H9 (cell line): ENCODE measurements around the gene ANP32A. TPM values are rescaled to one million over a fixed set of nuclear protein-coding genes. Genes with fewer than 3 reads are reported as not detected.

Source experiments
- DNase-seq: peaks from one replicate; pipeline ENCODE4 v3.0.0-alpha.2; 2017
- H2AFZ ChIP-seq: one replicate; pipeline ENCODE4 v1.6.1; 2013; ENCODE audit warnings: mild to moderate bottlenecking, low read length, control low read depth, moderate library complexity
- H2AK5ac ChIP-seq: 2 replicates; pipeline ENCODE4 v1.6.1; 2013; ENCODE audit warnings: low read length, control low read depth, mixed read lengths; ENCODE audit not compliant: insufficient read length
- H2BK120ac ChIP-seq: one replicate; pipeline ENCODE4 v1.6.1; 2013; ENCODE audit warnings: low read depth, mild to moderate bottlenecking, low read length, control low read depth, inconsistent platforms; ENCODE audit not compliant: poor library complexity, severe bottlenecking
- H2BK12ac ChIP-seq: 2 replicates; pipeline ENCODE4 v1.6.1; 2013; ENCODE audit warnings: low read length, control low read depth, mixed read lengths, low read depth; ENCODE audit not compliant: insufficient read length
- H2BK15ac ChIP-seq: 2 replicates; pipeline ENCODE4 v1.6.1; 2013; ENCODE audit warnings: low read depth, low read length, control low read depth
- H2BK20ac ChIP-seq: one replicate; pipeline ENCODE4 v1.6.1; 2013; ENCODE audit warnings: low read depth, mild to moderate bottlenecking, low read length, control low read depth, inconsistent platforms; ENCODE audit not compliant: poor library complexity, severe bottlenecking
- H2BK5ac ChIP-seq: 2 replicates; pipeline ENCODE4 v1.6.1; 2013; ENCODE audit warnings: low read length, control low read depth, mixed read lengths; ENCODE audit not compliant: insufficient read length
- H3K14ac ChIP-seq: 2 replicates; pipeline ENCODE4 v1.6.1; 2013; ENCODE audit warnings: low read length, control low read depth; ENCODE audit not compliant: insufficient read depth
- H3K18ac ChIP-seq: 2 replicates; pipeline ENCODE4 v1.6.1; 2013; ENCODE audit warnings: low read depth, mild to moderate bottlenecking, mixed read lengths, low read length, control low read depth; ENCODE audit not compliant: insufficient read length
- H3K23ac ChIP-seq: 2 replicates; pipeline ENCODE4 v1.6.1; 2013; ENCODE audit warnings: low read length, control low read depth, mixed read lengths, low read depth; ENCODE audit not compliant: insufficient read length
- H3K23me2 ChIP-seq: 2 replicates; pipeline ENCODE4 v1.6.1; 2013; ENCODE audit warnings: low read depth, mild to moderate bottlenecking, mixed read lengths, low read length, control low read depth; ENCODE audit not compliant: insufficient read length, poor library complexity, severe bottlenecking
- H3K27ac ChIP-seq: 2 replicates; pipeline ENCODE4 v1.5.1; 2013; ENCODE audit warnings: low read length, control low read depth, mixed read lengths, low read depth; ENCODE audit not compliant: insufficient read length
- H3K27me3 ChIP-seq: 2 replicates; pipeline ENCODE4 v1.6.1; 2013; ENCODE audit warnings: low read length, control low read depth, inconsistent platforms; ENCODE audit not compliant: insufficient read depth
- H3K4ac ChIP-seq: 2 replicates; pipeline ENCODE4 v1.6.1; 2013; ENCODE audit warnings: low read depth, mild to moderate bottlenecking, control low read depth, inconsistent platforms, low read length, moderate library complexity
- H3K4me1 ChIP-seq: 2 replicates; pipeline ENCODE4 v1.6.1; 2013; ENCODE audit warnings: low read length, control low read depth, inconsistent platforms; ENCODE audit not compliant: insufficient read depth
- H3K4me2 ChIP-seq: 2 replicates; pipeline ENCODE4 v1.6.1; 2013; ENCODE audit warnings: low read length, control low read depth, mixed read lengths; ENCODE audit not compliant: insufficient read length, insufficient read depth
- H3K56ac ChIP-seq: 2 replicates; pipeline ENCODE4 v1.6.1; 2013; ENCODE audit warnings: low read depth, mild to moderate bottlenecking, mixed read lengths, low read length, control low read depth; ENCODE audit not compliant: insufficient read length
- H3K79me1 ChIP-seq: 2 replicates; pipeline ENCODE4 v1.6.1; 2013; ENCODE audit warnings: low read depth, mild to moderate bottlenecking, moderate library complexity, low read length, control low read depth, inconsistent platforms; ENCODE audit not compliant: insufficient read depth, poor library complexity, severe bottlenecking
- H3K79me2 ChIP-seq: 2 replicates; pipeline ENCODE4 v1.6.1; 2013; ENCODE audit warnings: low read length, control low read depth, inconsistent platforms; ENCODE audit not compliant: insufficient read depth
- H3K9ac ChIP-seq: 2 replicates; pipeline ENCODE4 v1.6.1; 2013; ENCODE audit warnings: low read length, control low read depth, mixed read lengths; ENCODE audit not compliant: insufficient read length; ENCODE audit errors: extremely low read depth
- H3K9me3 ChIP-seq: one replicate; pipeline ENCODE4 v1.6.1; 2013; ENCODE audit warnings: low read depth, low read length, inconsistent platforms; ENCODE audit not compliant: control insufficient read depth
- H3T11ph ChIP-seq: one replicate; pipeline ENCODE4 v1.6.1; 2013; ENCODE audit warnings: mild to moderate bottlenecking, low read length, control low read depth, inconsistent platforms
- H4K20me1 ChIP-seq: one replicate; pipeline ENCODE4 v1.6.1; 2013; ENCODE audit not compliant: control insufficient read depth, insufficient read length, insufficient read depth
- H4K5ac ChIP-seq: 2 replicates; pipeline ENCODE4 v1.6.1; 2013; ENCODE audit warnings: low read depth, mild to moderate bottlenecking, mixed read lengths, low read length, control low read depth; ENCODE audit not compliant: insufficient read length
- H4K8ac ChIP-seq: replicated peaks from 2 replicates; pipeline ENCODE4 v1.6.1; 2013; ENCODE audit warnings: low read length, control low read depth, mixed read lengths, low read depth; ENCODE audit not compliant: insufficient read length
- H4K91ac ChIP-seq: 2 replicates; pipeline ENCODE4 v1.6.1; 2013; ENCODE audit warnings: low read depth, mild to moderate bottlenecking, moderate library complexity, mixed read lengths, low read length, control low read depth; ENCODE audit not compliant: insufficient read length
- H3K27ac Mint-ChIP-seq, 3 experiments: 2 replicates in 2 of 3; 3 replicates in 1 of 3; pipeline ENCODE4 v1.8.0; 2020 to 2021; ENCODE audit warnings: mixed read lengths in 3 of 3, mild to moderate bottlenecking in 1 of 3, moderate library complexity in 1 of 3
- H3K27me3 Mint-ChIP-seq: 2 replicates; pipeline ENCODE4 v1.8.0; 2021; ENCODE audit warnings: low read depth, mild to moderate bottlenecking, moderate library complexity, mixed read lengths
- H3K36me3 Mint-ChIP-seq, 3 experiments: 2 replicates in 2 of 3; 3 replicates in 1 of 3; pipeline ENCODE4 v1.8.0; 2020 to 2021; ENCODE audit warnings: low read depth in 3 of 3, mixed read lengths in 3 of 3; ENCODE audit not compliant: insufficient read depth in 1 of 3
- H3K4me1 Mint-ChIP-seq, 2 experiments: 2 replicates each; pipeline ENCODE4 v1.8.0; 2020; ENCODE audit warnings: mixed read lengths in 2 of 2
- H3K4me3 Mint-ChIP-seq, 2 experiments: 2 replicates in 1 of 2; 3 replicates in 1 of 2; pipeline ENCODE4 v1.8.0; 2020 to 2021; ENCODE audit warnings: mild to moderate bottlenecking in 2 of 2, mixed read lengths in 2 of 2, moderate library complexity in 1 of 2
- H3K9me3 Mint-ChIP-seq, 2 experiments: 2 replicates in 1 of 2; 3 replicates in 1 of 2; pipeline ENCODE4 v1.8.0; 2020; ENCODE audit warnings: mild to moderate bottlenecking in 2 of 2, mixed read lengths in 2 of 2, moderate library complexity in 1 of 2
- CTCF ChIP-seq: fragments of 200-600 bp; sonication (generic); conservative IDR thresholded peaks from 3 replicates; pipeline ENCODE4 v1.8.0; 2021; ENCODE audit warnings: antibody characterized with exemption, mild to moderate bottlenecking
- WGBS: extraction: QIAGEN DNeasy Blood & Tissue Kit; methylation state at CpG from one replicate; pipeline ENCODE4 v1.1.7; 2013; ENCODE audit warnings: missing lambda C conversion rate, low lambda C conversion rate, mixed read lengths; ENCODE audit not compliant: insufficient read length; ENCODE audit errors: extremely low coverage; 5-methylcytosine and 5-hydroxymethylcytosine counted together
- microRNA-seq: library from miRNA; unstranded; fragments of <30 nt; microRNA quantifications from one replicate; pipeline ENCODE4, GENCODE V29; 2020; ENCODE audit warnings: borderline microRNAs expressed
- total RNA-seq: library from RNA; stranded (reverse); gene quantifications from 2 replicates; pipeline ENCODE4 v1.2.1, GENCODE V29; 2021

The ANP32A gene
- total RNA-seq, 1 experiment from 2014 or later = 318 TPM

DNA sequence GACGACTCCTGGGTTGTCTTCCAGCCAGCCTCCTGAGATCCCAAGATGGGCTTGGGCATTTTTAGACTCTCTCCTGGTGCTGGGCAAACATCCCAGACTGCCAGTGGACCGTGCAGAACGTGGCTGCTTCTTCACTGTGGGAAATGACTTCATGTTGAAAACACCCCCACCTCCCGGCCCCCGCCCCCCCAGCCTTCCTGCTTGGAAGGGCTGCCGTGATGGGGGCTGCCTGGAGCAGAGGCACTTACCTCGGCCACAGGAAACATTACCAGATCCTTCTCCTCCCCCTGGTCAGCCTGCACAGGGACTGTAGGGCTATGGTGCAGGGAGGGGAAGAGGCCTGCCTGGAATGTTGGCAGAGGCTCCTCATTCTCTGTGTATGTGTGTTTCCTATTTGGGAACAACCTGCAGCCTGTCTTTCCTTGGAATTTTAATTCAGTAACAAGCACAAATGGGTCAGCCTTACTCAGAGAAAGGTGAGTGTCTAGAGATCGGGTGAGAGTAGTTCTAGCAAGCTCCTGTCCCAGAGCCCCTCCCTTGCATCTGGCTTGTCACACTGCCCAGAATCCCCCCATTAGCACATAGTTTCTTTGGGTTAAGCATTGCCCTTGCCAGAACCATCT, 90.8 kb downstream of the ANP32A start:
- Histone ChIP-seq H2BK15ac (no peak overlapping the region), H3K4me1 (peaks cover 2% of the 10 kb centered on the region; the same call in 1 of the 2 replicates), H3K79me1 (no peaks in the 10 kb centered on the region), H3K27me3 (no peaks in the 10 kb centered on the region), H3K56ac (no peak overlapping the region), H3K9me3 (no peaks in the 10 kb centered on the region), H3T11ph (no peak overlapping the region), H4K8ac (no peak overlapping the region), H2BK120ac (no peak overlapping the region), H4K5ac (no peak overlapping the region), H2BK12ac (no peak overlapping the region), H4K20me1 (no peaks in the 10 kb centered on the region), H3K27ac (no peak overlapping the region), H2BK5ac (no peak overlapping the region), H3K14ac (no peak overlapping the region), H2AFZ (no peak overlapping the region), H3K4ac (no peak overlapping the region), H4K91ac (no peak overlapping the region), H2BK20ac (no peak overlapping the region), H3K4me2 (no peak overlapping the region), H3K23me2 (no peaks in the 10 kb centered on the region), H3K79me2 (no peaks in the 10 kb centered on the region), H3K18ac (no peak overlapping the region), H3K23ac (no peak overlapping the region), H2AK5ac (no peak overlapping the region), H3K9ac (no peak overlapping the region)
- Mint-ChIP-seq H3K27ac (no peak overlapping the region), H3K4me1 (peaks cover 12 to 29% of the 10 kb centered on the region in 2 experiments), H3K4me3 (no peak overlapping the region), H3K27me3 (peaks cover 11% of the 10 kb centered on the region), H3K9me3 (no peaks in the 10 kb centered on the region), H3K36me3 (no peaks in the 10 kb centered on the region)
- TF ChIP-seq CTCF = no peak
- WGBS = no CpG with 5 or more reads among the region's 8 CpGs
- DNase-seq = no peak

Small RNAs within 50 kb of the gene (microRNA-seq; reads per million reads assigned to microRNA genes)
- gene MIR4312 = not detected

Other genes with a start within 250 kb of the ANP32A start
- 3.1 and 3.2 TPM in 2 replicates for gene CORO2B, start 241.9 kb downstream of the ANP32A start, total RNA-seq
- not detected in 2 replicates for gene SPESP1, start 109.6 kb upstream of the ANP32A start, total RNA-seq
- 0.04 TPM in 1 of 2 replicates, not detected in the other for gene NOX5, start 193.8 kb upstream of the ANP32A start, total RNA-seq